KMS-11 (cell line): ENCODE data around the gene BTBD9.

Source experiments
- H2AFZ ChIP-seq: fragments of 200-600 bp; sonication (generic); 2 replicates; pipeline ENCODE4 v1.6.1; 2016; ENCODE audit warnings: antibody characterized with exemption, mixed run types, low read depth
- H3K27ac ChIP-seq: fragments of 200-600 bp; sonication (generic); 2 replicates; pipeline ENCODE4 v1.6.1; 2016; ENCODE audit warnings: mild to moderate bottlenecking, mixed run types
- H3K27me3 ChIP-seq: fragments of 200-600 bp; sonication (generic); 2 replicates; pipeline ENCODE4 v1.6.1; 2017; ENCODE audit warnings: mild to moderate bottlenecking, low read depth, mixed run types, moderate library complexity; ENCODE audit not compliant: insufficient read depth
- H3K36me3 ChIP-seq: fragments of 200-600 bp; sonication (generic); 2 replicates; pipeline ENCODE4 v1.6.1; 2017; ENCODE audit warnings: mild to moderate bottlenecking, mixed run types; ENCODE audit not compliant: insufficient read depth
- H3K4me1 ChIP-seq: fragments of 200-600 bp; sonication (generic); 2 replicates; pipeline ENCODE4 v1.6.1; 2016; ENCODE audit warnings: mild to moderate bottlenecking, low read depth, mixed run types; ENCODE audit not compliant: poor library complexity, severe bottlenecking
- H3K4me2 ChIP-seq: fragments of 200-600 bp; sonication (generic); 2 replicates; pipeline ENCODE4 v1.7.0; 2016; ENCODE audit warnings: mild to moderate bottlenecking, mixed run types
- H3K4me3 ChIP-seq: fragments of 200-600 bp; sonication (generic); IDR thresholded peaks from 2 replicates; pipeline ENCODE4 v1.6.1; 2017; ENCODE audit warnings: low read depth, low read length, mixed read lengths; ENCODE audit not compliant: insufficient read depth
- H3K79me2 ChIP-seq: fragments of 200-600 bp; sonication (generic); 2 replicates; pipeline ENCODE4 v1.6.1; 2016; ENCODE audit warnings: low read depth, mixed run types; ENCODE audit not compliant: insufficient read depth
- H3K9ac ChIP-seq: fragments of 200-600 bp; sonication (generic); 2 replicates; pipeline ENCODE4 v1.6.1; 2016; ENCODE audit warnings: mild to moderate bottlenecking, mixed run types
- H4K20me1 ChIP-seq: fragments of 200-600 bp; sonication (generic); 2 replicates; pipeline ENCODE4 v1.6.1; 2016; ENCODE audit warnings: mild to moderate bottlenecking, mixed run types; ENCODE audit not compliant: insufficient read depth
- TF ChIP-seq, protein P1 (sequence below): fragments of 200-600 bp; sonication (generic); conservative IDR thresholded peaks from 2 replicates; pipeline ENCODE4 v1.6.1; 2017; ENCODE audit warnings: low read depth, mild to moderate bottlenecking, antibody characterized with exemption, low read length, moderate library complexity, mixed read lengths

BTBD9 gene

DNA sequence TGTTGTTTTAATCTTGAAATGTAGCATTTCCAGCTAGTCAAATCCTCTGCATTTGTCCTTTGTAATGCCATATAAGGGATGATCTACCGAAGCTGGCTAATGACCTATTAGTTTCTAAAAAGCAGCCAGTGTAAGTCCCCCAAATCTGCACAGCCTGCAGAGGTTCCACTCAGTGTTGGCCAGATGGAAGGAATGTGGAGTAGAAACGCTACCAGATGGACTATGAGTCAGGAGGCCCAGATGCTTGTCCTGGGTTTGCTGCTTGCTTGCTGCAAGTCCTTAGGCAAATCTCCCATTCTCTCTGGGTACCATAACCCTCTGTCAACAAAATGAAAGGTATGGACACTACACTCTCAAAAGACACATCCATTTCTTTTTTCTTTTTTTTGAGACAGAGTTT is 149.8 kb downstream of the BTBD9 start:
- Histone ChIP-seq H3K4me1 (peaks cover 7% of the 10 kb centered on the region), H3K4me3 (no peak overlapping the region), H3K79me2 (no peaks in the 10 kb centered on the region), H3K4me2 (no peak overlapping the region), H2AFZ (no peak overlapping the region), H3K27ac (no peak overlapping the region), H3K27me3 (no peaks in the 10 kb centered on the region), H3K9ac (no peak overlapping the region), H3K36me3 (no peaks in the 10 kb centered on the region), H4K20me1 (no peaks in the 10 kb centered on the region)
- TF ChIP-seq, protein P1, sequence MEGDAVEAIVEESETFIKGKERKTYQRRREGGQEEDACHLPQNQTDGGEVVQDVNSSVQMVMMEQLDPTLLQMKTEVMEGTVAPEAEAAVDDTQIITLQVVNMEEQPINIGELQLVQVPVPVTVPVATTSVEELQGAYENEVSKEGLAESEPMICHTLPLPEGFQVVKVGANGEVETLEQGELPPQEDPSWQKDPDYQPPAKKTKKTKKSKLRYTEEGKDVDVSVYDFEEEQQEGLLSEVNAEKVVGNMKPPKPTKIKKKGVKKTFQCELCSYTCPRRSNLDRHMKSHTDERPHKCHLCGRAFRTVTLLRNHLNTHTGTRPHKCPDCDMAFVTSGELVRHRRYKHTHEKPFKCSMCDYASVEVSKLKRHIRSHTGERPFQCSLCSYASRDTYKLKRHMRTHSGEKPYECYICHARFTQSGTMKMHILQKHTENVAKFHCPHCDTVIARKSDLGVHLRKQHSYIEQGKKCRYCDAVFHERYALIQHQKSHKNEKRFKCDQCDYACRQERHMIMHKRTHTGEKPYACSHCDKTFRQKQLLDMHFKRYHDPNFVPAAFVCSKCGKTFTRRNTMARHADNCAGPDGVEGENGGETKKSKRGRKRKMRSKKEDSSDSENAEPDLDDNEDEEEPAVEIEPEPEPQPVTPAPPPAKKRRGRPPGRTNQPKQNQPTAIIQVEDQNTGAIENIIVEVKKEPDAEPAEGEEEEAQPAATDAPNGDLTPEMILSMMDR = no peak

DNA sequence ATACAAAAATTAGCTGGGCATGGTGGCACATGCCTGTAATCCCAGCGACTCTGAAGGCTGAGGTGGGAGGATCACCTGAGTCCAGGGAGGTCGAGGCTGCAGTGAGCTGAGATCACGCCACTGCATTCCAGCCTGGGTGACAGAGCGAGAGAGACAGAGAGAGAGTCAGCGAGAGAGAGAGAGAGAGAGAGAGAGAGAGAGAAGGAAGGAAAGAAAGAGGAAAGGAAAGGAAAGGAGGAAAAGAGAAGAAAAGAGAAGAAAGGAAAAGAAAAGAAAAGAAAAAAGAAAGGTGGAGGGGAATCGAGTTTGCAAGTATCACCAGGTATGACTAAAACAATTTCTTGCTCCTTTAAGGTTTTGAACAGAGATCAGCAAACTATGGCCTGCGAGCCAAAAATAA is 152.3 kb downstream of the BTBD9 start:
- no peaks in the 10 kb centered on the region for H3K4me1 ChIP-seq
- no peak overlapping the region for H3K4me3 ChIP-seq

DNA sequence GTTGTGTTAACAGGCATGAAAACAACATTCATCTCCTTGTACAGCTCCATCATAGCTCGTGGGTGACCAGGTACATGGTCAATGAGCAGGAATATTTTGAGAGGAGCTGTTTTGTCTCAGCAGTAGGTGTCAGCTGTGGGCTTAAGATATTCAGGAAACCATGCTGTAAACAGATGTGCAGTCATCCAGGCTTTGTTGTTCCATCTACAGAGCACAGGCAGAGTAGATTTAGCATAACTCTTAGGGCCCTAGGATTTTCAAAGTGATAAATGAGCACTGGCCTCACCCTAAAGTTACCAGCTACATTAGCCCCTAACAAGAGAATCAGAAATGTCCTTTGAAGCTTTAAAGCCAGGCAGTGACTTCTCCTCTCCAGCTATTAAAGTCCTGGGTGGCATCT is 154.2 kb downstream of the BTBD9 start:
- no peaks in the 10 kb centered on the region for H3K36me3 ChIP-seq
- no peak overlapping the region for H2AFZ ChIP-seq
- no peaks in the 10 kb centered on the region for H3K79me2 ChIP-seq
- TF ChIP-seq, protein P1 = no peak
- no peaks in the 10 kb centered on the region for H4K20me1 ChIP-seq
- no peak overlapping the region for H3K9ac ChIP-seq
- no peak overlapping the region for H3K4me2 ChIP-seq
- H3K4me1 ChIP-seq = no peaks in the 10 kb centered on the region
- H3K27ac ChIP-seq = no peak overlapping the region
- no peak overlapping the region for H3K4me3 ChIP-seq
- no peaks in the 10 kb centered on the region for H3K27me3 ChIP-seq

More for the DNA sequence above, 152.3 kb downstream of the BTBD9 start:
- H3K4me2 ChIP-seq = no peak overlapping the region
- H3K79me2 ChIP-seq = no peaks in the 10 kb centered on the region
- H3K9ac ChIP-seq = no peak overlapping the region
- TF ChIP-seq, protein P1 = no peak
- no peak overlapping the region for H3K27ac ChIP-seq
- H4K20me1 ChIP-seq = no peaks in the 10 kb centered on the region
- H3K27me3 ChIP-seq = no peaks in the 10 kb centered on the region
- no peaks in the 10 kb centered on the region for H3K36me3 ChIP-seq
- H2AFZ ChIP-seq = no peak overlapping the region

DNA sequence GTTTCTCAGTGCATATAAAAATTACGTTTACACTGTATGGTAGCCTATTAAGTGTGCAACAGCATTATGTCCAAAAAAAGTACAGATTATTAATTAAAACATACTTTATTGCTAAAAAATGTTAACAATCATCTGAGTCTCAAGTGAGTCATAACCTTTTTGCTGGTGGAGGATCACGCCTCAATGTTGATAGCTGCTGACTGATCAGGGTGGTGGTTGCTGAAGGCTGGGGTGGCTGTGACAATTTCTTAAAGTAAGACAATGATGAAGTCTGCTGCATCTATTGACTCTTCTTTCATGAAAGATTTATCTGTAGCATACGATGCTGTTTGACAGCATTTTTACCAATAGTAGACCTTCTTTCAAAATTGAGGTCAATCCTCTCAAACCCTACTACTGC is 155.1 kb downstream of the BTBD9 start:
- Histone ChIP-seq H3K79me2 (no peaks in the 10 kb centered on the region), H3K9ac (no peak overlapping the region), H3K36me3 (no peaks in the 10 kb centered on the region), H3K4me1 (no peaks in the 10 kb centered on the region), H3K27me3 (no peaks in the 10 kb centered on the region), H4K20me1 (no peaks in the 10 kb centered on the region), H2AFZ (no peak overlapping the region), H3K4me3 (no peak overlapping the region), H3K27ac (no peak overlapping the region), H3K4me2 (no peak overlapping the region)
- TF ChIP-seq, protein P1 = no peak

DNA sequence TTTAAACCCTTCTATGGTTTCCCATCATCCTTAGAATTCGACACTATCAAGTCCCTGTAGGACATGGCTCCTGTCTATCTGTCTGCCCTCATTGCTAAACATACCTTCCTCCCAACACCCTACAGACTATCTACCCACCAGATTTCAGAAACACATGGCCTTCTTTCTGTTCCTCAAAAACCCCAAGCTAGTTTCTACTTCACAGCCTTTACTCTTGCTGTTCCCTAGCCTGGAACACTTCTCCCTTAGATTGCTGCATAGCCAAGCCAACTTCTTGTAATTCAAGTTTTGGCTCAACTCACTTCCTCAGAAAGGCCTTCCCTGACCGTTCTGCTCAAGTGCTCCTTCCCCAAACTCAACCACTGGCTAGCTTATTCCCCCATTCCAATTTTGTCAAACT is 156.2 kb downstream of the BTBD9 start:
- Histone ChIP-seq H3K9ac (no peak overlapping the region), H3K27ac (no peak overlapping the region), H2AFZ (no peak overlapping the region), H3K36me3 (no peaks in the 10 kb centered on the region), H3K4me1 (no peaks in the 10 kb centered on the region), H4K20me1 (no peaks in the 10 kb centered on the region), H3K79me2 (no peaks in the 10 kb centered on the region), H3K27me3 (no peaks in the 10 kb centered on the region), H3K4me2 (no peak overlapping the region), H3K4me3 (no peak overlapping the region)
- TF ChIP-seq, protein P1 = no peak
